Neural cell (in vitro differentiated cells): ENCODE measurements around the gene LRRC2. TPM values are rescaled to one million over a fixed set of nuclear protein-coding genes. Genes with fewer than 3 reads are reported as not detected.
"Not testable (repeated sequence)": the region's sequence is repeated elsewhere in the genome, so short reads cannot be mapped to it uniquely, and the experiment has no call there.

Experiments
- H2AFZ ChIP-seq: fragments of 200-600, 300-800 bp; sonication (generic), shearing (Covaris generic); 2 replicates; pipeline ENCODE4 v1.6.0; 2014; ENCODE audit warnings: low read depth, mild to moderate bottlenecking, antibody characterized with exemption, low read length, moderate library complexity
- H3F3A ChIP-seq: fragments of 200-600 bp; shearing (Covaris generic); 2 replicates; pipeline ENCODE4 v1.6.1; 2016; ENCODE audit warnings: mild to moderate bottlenecking, moderate library complexity, mixed read lengths, antibody characterized with exemption, low read length; ENCODE audit not compliant: insufficient read depth, poor library complexity, severe bottlenecking
- H3K27ac ChIP-seq: fragments of 200-600, 300-800 bp; sonication (generic), shearing (Covaris generic); 2 replicates; pipeline ENCODE4 v1.5.1; 2014; ENCODE audit warnings: mild to moderate bottlenecking, low read length, moderate library complexity
- H3K27me3 ChIP-seq: fragments of 300-800, 200-600 bp; sonication (generic), shearing (Covaris generic); 2 replicates; pipeline ENCODE4 v1.6.0; 2014; ENCODE audit warnings: mild to moderate bottlenecking, low read depth, low read length, moderate library complexity; ENCODE audit not compliant: insufficient read depth
- H3K36me3 ChIP-seq: fragments of 300-800, 200-600 bp; sonication (generic), shearing (Covaris generic); 2 replicates; pipeline ENCODE4 v1.5.1; 2014; ENCODE audit warnings: mild to moderate bottlenecking, antibody characterized with exemption, low read length, moderate library complexity; ENCODE audit not compliant: insufficient read depth
- H3K4me2 ChIP-seq: fragments of 300-800, 200-600 bp; sonication (generic), shearing (Covaris generic); 2 replicates; pipeline ENCODE4 v1.6.0; 2014; ENCODE audit warnings: mild to moderate bottlenecking, low read length
- H3K4me3 ChIP-seq: fragments of 300-800, 200-600 bp; sonication (generic), shearing (Covaris generic); 2 replicates; pipeline ENCODE4 v1.5.1; 2014; ENCODE audit warnings: mild to moderate bottlenecking, low read length, moderate library complexity
- H3K79me2 ChIP-seq: fragments of 200-600 bp; shearing (Covaris generic); replicated peaks from 2 replicates; pipeline ENCODE4 v1.6.0; 2014; ENCODE audit warnings: mild to moderate bottlenecking, low read length, moderate library complexity; ENCODE audit not compliant: insufficient read depth
- H3K9ac ChIP-seq: fragments of 300-800, 200-600 bp; sonication (generic), shearing (Covaris generic); 2 replicates; pipeline ENCODE4 v1.6.1; 2016; ENCODE audit warnings: mild to moderate bottlenecking, low read length, mixed read lengths
- H3K9me2 ChIP-seq: fragments of 200-600 bp; shearing (Covaris generic); 2 replicates; pipeline ENCODE4 v1.6.1; 2016; ENCODE audit warnings: mild to moderate bottlenecking, low read length, mixed read lengths; ENCODE audit not compliant: insufficient read depth
- H3K9me3 ChIP-seq: fragments of 200-600, 300-800 bp; sonication (generic), shearing (Covaris generic); 2 replicates; pipeline ENCODE4 v1.6.1; 2016; ENCODE audit warnings: mild to moderate bottlenecking, mixed run types, low read length, moderate library complexity, mixed read lengths
- H4K20me1 ChIP-seq: fragments of 200-600 bp; shearing (Covaris generic); 2 replicates; pipeline ENCODE4 v1.6.1; 2016; ENCODE audit warnings: mild to moderate bottlenecking, mixed run types; ENCODE audit not compliant: insufficient read depth
- EP300 ChIP-seq: fragments of 450-650 bp; conservative IDR thresholded peaks from 2 replicates; pipeline ENCODE4 v1.6.1; 2014; ENCODE audit warnings: antibody characterized with exemption, mild to moderate bottlenecking, moderate library complexity; ENCODE audit not compliant: poor library complexity, severe bottlenecking
- EZH2 ChIP-seq: fragments of 200-600, 300-800 bp; shearing (Covaris generic), sonication (generic); IDR thresholded peaks from 2 replicates; pipeline ENCODE4 v1.6.1; 2014; ENCODE audit warnings: antibody characterized with exemption, low read length, borderline replicate concordance, mild to moderate bottlenecking; ENCODE audit not compliant: insufficient read depth, poor library complexity, severe bottlenecking
- MXI1 ChIP-seq: fragments of 450-650 bp; conservative IDR thresholded peaks from 2 replicates; pipeline ENCODE4 v1.6.1; 2014; ENCODE audit warnings: antibody characterized with exemption, mild to moderate bottlenecking; ENCODE audit not compliant: poor library complexity, severe bottlenecking
- POLR2AphosphoS5 ChIP-seq: IDR thresholded peaks from 2 replicates; pipeline ENCODE4 v1.6.1; 2012
- RAD21 ChIP-seq: fragments of 450-650 bp; conservative IDR thresholded peaks from 2 replicates; pipeline ENCODE4 v1.6.1; 2014; ENCODE audit warnings: antibody characterized with exemption, mild to moderate bottlenecking, moderate library complexity
- SMC3 ChIP-seq: fragments of 450-650 bp; conservative IDR thresholded peaks from 2 replicates; pipeline ENCODE4 v1.6.1; 2014; ENCODE audit warnings: antibody characterized with exemption, mild to moderate bottlenecking, moderate library complexity; ENCODE audit not compliant: poor library complexity
- TAF1 ChIP-seq: IDR thresholded peaks from 2 replicates; pipeline ENCODE4 v1.6.1; 2012; ENCODE audit warnings: low read depth
- polyA plus RNA-seq: library from polyadenylated mRNA; depleted of rRNA; stranded (reverse); fragments of >200 nt; gene quantifications from 2 replicates; pipeline ENCODE4 v1.2.3, GENCODE V29; 2014
- TF ChIP-seq, protein P1 (sequence below): IDR thresholded peaks from 2 replicates; pipeline ENCODE4 v1.6.1; 2012; ENCODE audit warnings: borderline replicate concordance
- TF ChIP-seq, protein P2 (sequence below): fragments of 450-650 bp; IDR thresholded peaks from 2 replicates; pipeline ENCODE4 v1.5.1; 2014; ENCODE audit warnings: antibody characterized with exemption, mild to moderate bottlenecking, moderate library complexity; ENCODE audit not compliant: poor library complexity, severe bottlenecking

Gene LRRC2
- polyA plus RNA-seq, 1 donor from 2014 or later = not detected

DNA sequence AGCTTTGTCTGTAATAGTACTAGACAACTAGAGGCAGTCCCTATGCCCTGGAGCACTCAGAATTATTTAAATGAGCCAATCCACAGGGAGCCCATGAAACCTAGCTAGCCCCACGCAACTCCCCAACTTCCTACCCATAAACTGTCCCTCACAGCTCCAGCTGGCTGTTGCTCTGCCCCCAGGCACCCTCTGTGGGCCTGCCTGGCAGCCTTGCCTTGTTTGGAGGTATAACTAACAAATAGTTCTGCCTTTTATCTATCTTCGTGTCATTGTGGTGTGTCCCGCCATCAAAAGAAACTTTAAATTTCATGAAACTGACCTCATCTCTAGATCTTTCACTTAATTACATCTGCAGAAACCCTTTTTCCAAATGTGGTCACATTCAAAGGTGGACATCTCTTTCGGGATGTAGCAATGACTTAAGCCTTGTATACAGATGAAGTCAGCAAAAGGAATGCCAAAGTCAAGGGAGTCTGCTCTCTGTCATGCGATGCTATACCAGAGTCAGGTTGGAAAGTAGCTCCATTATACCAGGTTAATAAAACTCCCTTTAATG, 70.1 kb downstream of the LRRC2 start:
- no peak overlapping the region for H3K4me3 ChIP-seq
- H3K9ac ChIP-seq = no peak overlapping the region
- no peak overlapping the region for H3K4me2 ChIP-seq

DNA sequence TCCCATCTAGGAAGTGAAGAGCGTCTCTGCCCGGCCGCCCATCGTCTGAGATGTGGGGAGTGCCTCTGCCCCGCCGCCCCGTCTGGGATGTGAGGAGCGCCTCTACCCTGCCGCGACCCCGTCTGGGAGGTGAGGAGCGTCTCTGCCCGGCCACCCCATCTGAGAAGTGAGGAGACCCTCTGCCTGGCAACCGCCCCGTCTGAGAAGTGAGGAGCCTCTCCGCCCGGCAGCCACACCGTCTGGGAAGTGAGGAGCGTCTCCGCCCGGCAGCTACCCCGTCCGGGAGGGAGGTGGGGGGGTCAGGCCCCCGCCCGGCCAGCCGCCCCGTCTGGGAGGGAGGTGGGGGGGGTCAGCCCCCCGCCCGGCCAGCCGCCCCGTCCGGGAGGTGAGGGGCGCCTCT, 71.6 kb downstream of the LRRC2 start:
- not testable (repeated sequence) for H3K27me3 ChIP-seq, H3K9me2 ChIP-seq, H3K4me3 ChIP-seq, H3K9me3 ChIP-seq, H2AFZ ChIP-seq, H3K4me2 ChIP-seq, H3K27ac ChIP-seq, H4K20me1 ChIP-seq, H3K79me2 ChIP-seq, H3F3A ChIP-seq, H3K36me3 ChIP-seq, H3K9ac ChIP-seq

More for the DNA sequence above, 70.1 kb downstream of the LRRC2 start:
- Histone ChIP-seq H2AFZ (no peak overlapping the region), H3K9me2 (no peaks in the 10 kb centered on the region), H3F3A (no peaks in the 10 kb centered on the region), H4K20me1 (no peaks in the 10 kb centered on the region), H3K36me3 (no peaks in the 10 kb centered on the region), H3K9me3 (no peaks in the 10 kb centered on the region), H3K79me2 (no peaks in the 10 kb centered on the region), H3K27ac (no peak overlapping the region), H3K27me3 (no peaks in the 10 kb centered on the region)
- TF ChIP-seq TAF1 (no peak), RAD21 (no peak), SMC3 (no peak), EZH2 (no peak), MXI1 (no peak), POLR2AphosphoS5 (no peak), EP300 (no peak)
- TF ChIP-seq, protein P1, sequence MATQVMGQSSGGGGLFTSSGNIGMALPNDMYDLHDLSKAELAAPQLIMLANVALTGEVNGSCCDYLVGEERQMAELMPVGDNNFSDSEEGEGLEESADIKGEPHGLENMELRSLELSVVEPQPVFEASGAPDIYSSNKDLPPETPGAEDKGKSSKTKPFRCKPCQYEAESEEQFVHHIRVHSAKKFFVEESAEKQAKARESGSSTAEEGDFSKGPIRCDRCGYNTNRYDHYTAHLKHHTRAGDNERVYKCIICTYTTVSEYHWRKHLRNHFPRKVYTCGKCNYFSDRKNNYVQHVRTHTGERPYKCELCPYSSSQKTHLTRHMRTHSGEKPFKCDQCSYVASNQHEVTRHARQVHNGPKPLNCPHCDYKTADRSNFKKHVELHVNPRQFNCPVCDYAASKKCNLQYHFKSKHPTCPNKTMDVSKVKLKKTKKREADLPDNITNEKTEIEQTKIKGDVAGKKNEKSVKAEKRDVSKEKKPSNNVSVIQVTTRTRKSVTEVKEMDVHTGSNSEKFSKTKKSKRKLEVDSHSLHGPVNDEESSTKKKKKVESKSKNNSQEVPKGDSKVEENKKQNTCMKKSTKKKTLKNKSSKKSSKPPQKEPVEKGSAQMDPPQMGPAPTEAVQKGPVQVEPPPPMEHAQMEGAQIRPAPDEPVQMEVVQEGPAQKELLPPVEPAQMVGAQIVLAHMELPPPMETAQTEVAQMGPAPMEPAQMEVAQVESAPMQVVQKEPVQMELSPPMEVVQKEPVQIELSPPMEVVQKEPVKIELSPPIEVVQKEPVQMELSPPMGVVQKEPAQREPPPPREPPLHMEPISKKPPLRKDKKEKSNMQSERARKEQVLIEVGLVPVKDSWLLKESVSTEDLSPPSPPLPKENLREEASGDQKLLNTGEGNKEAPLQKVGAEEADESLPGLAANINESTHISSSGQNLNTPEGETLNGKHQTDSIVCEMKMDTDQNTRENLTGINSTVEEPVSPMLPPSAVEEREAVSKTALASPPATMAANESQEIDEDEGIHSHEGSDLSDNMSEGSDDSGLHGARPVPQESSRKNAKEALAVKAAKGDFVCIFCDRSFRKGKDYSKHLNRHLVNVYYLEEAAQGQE = no peak
- TF ChIP-seq, protein P2, sequence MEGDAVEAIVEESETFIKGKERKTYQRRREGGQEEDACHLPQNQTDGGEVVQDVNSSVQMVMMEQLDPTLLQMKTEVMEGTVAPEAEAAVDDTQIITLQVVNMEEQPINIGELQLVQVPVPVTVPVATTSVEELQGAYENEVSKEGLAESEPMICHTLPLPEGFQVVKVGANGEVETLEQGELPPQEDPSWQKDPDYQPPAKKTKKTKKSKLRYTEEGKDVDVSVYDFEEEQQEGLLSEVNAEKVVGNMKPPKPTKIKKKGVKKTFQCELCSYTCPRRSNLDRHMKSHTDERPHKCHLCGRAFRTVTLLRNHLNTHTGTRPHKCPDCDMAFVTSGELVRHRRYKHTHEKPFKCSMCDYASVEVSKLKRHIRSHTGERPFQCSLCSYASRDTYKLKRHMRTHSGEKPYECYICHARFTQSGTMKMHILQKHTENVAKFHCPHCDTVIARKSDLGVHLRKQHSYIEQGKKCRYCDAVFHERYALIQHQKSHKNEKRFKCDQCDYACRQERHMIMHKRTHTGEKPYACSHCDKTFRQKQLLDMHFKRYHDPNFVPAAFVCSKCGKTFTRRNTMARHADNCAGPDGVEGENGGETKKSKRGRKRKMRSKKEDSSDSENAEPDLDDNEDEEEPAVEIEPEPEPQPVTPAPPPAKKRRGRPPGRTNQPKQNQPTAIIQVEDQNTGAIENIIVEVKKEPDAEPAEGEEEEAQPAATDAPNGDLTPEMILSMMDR = no peak
